Fibroblast of villous mesenchyme (primary cell): Measurements from ENCODE around the gene SMYD4. TPM values are rescaled to one million over a fixed set of nuclear protein-coding genes. Genes with fewer than 3 reads are reported as not detected.
"Not testable (repeated sequence)": the region's sequence is repeated elsewhere in the genome, so short reads cannot be mapped to it uniquely, and the experiment has no call there.

ENCODE experiments used
- DNase-seq: peaks from one replicate; pipeline ENCODE4 v3.0.0-alpha.2; 2010; ENCODE audit warnings: low read depth
- H3K4me3 ChIP-seq: 2 replicates; pipeline ENCODE4 v1.5.1; 2011; ENCODE audit warnings: low read depth, mild to moderate bottlenecking, low read length
- total RNA-seq: library from RNA; depleted of rRNA; stranded (reverse); fragments of >200 nt; gene quantifications from 2 replicates; pipeline ENCODE4 v1.2.3, GENCODE V29; 2012
- TF ChIP-seq, protein P1 (sequence below): IDR thresholded peaks from 2 replicates; pipeline ENCODE4 v1.5.1; 2012; ENCODE audit warnings: low read depth, mild to moderate bottlenecking, low read length; ENCODE audit not compliant: insufficient read depth

The SMYD4 gene
- total RNA-seq, 1 donor: 12.5 TPM

DNA sequence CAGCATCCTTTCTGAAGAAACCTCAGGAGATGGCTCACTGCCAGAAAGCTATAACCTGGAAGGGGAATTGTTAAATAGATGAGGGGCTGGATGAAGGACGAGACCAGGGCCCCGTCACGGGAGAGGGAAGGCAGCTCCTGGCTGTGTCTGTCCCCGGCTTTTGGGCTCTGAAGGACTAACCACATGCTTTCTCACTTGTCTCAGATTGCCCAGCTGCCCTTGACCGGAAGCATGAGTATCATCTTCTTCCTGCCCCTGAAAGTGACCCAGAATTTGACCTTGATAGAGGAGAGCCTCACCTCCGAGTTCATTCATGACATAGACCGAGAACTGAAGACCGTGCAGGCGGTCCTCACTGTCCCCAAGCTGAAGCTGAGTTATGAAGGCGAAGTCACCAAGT, 53.4 kb downstream of the SMYD4 start:
- DNase-seq: no peak
- TF ChIP-seq, protein P1, sequence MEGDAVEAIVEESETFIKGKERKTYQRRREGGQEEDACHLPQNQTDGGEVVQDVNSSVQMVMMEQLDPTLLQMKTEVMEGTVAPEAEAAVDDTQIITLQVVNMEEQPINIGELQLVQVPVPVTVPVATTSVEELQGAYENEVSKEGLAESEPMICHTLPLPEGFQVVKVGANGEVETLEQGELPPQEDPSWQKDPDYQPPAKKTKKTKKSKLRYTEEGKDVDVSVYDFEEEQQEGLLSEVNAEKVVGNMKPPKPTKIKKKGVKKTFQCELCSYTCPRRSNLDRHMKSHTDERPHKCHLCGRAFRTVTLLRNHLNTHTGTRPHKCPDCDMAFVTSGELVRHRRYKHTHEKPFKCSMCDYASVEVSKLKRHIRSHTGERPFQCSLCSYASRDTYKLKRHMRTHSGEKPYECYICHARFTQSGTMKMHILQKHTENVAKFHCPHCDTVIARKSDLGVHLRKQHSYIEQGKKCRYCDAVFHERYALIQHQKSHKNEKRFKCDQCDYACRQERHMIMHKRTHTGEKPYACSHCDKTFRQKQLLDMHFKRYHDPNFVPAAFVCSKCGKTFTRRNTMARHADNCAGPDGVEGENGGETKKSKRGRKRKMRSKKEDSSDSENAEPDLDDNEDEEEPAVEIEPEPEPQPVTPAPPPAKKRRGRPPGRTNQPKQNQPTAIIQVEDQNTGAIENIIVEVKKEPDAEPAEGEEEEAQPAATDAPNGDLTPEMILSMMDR: no peak
- no peak overlapping the region for H3K4me3 ChIP-seq

DNA sequence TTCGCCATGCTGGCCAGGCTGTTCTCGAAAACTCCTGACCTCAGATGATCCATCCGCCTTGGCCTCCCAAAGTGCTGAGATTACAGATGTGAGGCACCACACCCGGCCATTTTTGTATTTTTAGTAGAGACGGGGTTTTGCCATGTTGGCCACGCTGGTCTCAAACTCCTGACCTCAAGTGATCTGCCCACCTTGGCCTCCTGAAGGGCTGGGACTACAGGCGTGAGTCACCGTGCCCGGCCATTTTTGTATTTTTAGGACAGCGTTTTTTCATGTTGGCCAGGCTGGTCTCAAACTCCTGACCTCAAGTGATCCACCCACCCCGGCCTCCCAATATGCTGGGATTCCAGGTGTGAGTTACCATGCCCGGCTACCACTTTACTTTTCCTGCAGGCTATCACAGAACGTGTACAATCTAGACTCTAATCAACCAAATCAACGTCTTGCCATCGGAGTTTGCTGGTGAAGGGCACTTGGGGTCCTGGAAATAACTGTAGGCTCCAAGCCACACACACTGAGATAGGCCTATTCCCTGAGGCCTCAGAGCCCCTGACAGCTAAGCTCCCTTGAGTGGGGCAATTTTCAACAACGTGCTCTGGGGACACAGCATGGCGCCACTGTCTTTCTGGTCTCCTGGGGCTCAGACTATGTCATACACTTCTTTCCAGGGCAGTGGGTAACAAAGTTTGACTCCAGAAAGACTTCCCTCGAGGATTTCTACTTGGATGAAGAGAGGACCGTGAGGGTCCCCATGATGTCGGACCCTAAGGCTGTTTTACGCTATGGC, 55.1 kb downstream of the SMYD4 start:
- H3K4me3 ChIP-seq: no peak overlapping the region

GRCh38 chr17:1773696-1774181, 56.0 kb downstream of the SMYD4 start:
- TF ChIP-seq, protein P1: no peak
- peak; percentile 77 for DNase-seq
- no peak overlapping the region for H3K4me3 ChIP-seq

More for the DNA sequence above, 55.1 kb downstream of the SMYD4 start:
- TF ChIP-seq, protein P1: no peak
- no peak for DNase-seq

DNA sequence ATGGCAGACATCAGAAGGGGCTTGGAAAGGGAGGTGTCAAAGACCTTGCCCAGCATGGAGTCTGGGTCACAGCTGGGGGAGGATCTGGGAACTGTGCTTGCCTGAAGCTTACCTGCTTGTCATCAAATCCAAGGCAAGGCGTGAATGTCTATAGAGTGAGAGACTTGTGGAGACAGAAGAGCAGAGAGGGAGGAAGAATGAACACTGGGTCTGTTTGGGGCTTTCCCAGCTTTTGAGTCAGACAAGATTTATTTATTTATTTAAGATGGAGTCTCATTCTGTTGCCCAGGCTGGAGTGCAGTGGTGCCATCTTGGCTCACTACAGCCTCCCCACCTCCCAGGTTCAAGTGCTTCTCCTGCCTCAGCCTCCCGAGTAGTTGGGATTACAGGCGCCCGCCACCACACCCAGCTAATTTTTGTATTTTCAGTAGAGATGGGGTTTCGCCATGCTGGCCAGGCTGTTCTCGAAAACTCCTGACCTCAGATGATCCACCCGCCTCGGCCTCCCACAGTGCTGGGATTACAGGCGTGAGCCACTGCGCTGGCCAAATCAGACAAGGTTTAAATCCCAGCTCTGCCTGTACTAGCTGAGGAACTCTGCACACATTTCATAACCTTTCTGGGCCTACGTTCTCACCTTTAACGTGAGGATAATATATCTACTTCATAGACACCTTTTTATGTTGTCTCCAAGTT, 56.6 kb downstream of the SMYD4 start:
- peak; percentile 82 for DNase-seq
- H3K4me3 ChIP-seq: not testable (repeated sequence)

- no peak for DNase-seq
- TF ChIP-seq, protein P1: no peak
- no peak overlapping the region for H3K4me3 ChIP-seq
Measured at GRCh38 chr17:1769822-1770477, 59.8 kb downstream of the SMYD4 start.

DNA sequence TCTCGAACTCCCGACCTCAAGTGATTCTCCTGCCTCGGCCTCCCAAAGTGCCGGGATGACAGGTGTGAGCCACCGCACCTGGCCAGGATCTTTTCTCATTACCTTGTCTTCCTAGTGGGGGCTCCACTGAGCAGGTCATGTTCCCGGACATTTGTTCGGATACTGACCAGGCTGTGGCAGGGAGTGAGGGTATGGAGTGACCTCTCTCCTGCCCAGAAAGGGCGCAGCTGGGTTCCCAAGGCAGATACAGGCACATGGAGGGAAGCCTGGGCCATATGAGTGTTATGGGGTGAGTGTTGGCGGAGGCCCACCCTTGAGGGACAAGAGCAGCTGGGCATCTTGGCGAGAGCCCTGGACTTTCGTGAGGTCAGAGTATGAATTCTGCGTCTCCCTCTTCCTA, 62.3 kb downstream of the SMYD4 start:
- DNase-seq: no peak
- TF ChIP-seq, protein P1: no peak
- H3K4me3 ChIP-seq: no peak overlapping the region
